GM19193 (cell line): ENCODE data around the gene LINGO1.

Experiments
- POLR2A ChIP-seq: IDR thresholded peaks from 4 replicates; pipeline ENCODE4 v1.6.1; 2011; ENCODE audit not compliant: insufficient read depth, insufficient read length; ENCODE audit errors: extremely low read depth

LINGO1 gene

GRCh38 chr15:77614251-77614806 lies 18.4 kb downstream of the LINGO1 start:
- no peak for TF ChIP-seq POLR2A

- TF ChIP-seq POLR2A = no peak
Observed at GRCh38 chr15:77613814-77614213, 18.9 kb downstream of the LINGO1 start.

- no peak for TF ChIP-seq POLR2A
Observed at GRCh38 chr15:77612958-77613601, 19.6 kb downstream of the LINGO1 start.

- no peak for TF ChIP-seq POLR2A
Observed at GRCh38 chr15:77611767-77612166, 20.9 kb downstream of the LINGO1 start.

GRCh38 chr15:77610731-77611130 lies 22.0 kb downstream of the LINGO1 start:
- TF ChIP-seq POLR2A = no peak

- no peak for TF ChIP-seq POLR2A
Observed at GRCh38 chr15:77609558-77609957, 23.2 kb downstream of the LINGO1 start.

- no peak for TF ChIP-seq POLR2A
Observed at GRCh38 chr15:77608774-77609173, 23.9 kb downstream of the LINGO1 start.

GRCh38 chr15:77607894-77608261 lies 24.8 kb downstream of the LINGO1 start:
- no peak for TF ChIP-seq POLR2A

- TF ChIP-seq POLR2A = no peak
Observed at GRCh38 chr15:77607111-77607893, 25.4 kb downstream of the LINGO1 start.

- no peak for TF ChIP-seq POLR2A
Observed at GRCh38 chr15:77606142-77607034, 26.3 kb downstream of the LINGO1 start.

GRCh38 chr15:77605547-77605946 lies 27.2 kb downstream of the LINGO1 start:
- TF ChIP-seq POLR2A = no peak

- no peak for TF ChIP-seq POLR2A
Observed at GRCh38 chr15:77604973-77605372, 27.7 kb downstream of the LINGO1 start.

- no peak for TF ChIP-seq POLR2A
Observed at GRCh38 chr15:77603611-77604336, 28.9 kb downstream of the LINGO1 start.

- TF ChIP-seq POLR2A = no peak
Observed at GRCh38 chr15:77602800-77603199, 29.9 kb downstream of the LINGO1 start.
